NB4 (cell line): ENCODE measurements around the gene PKM.

Experiments
- DNase-seq: peaks from one replicate; pipeline ENCODE4 v3.0.0; 2010; ENCODE audit warnings: low read depth
- H3K4me3 ChIP-seq: one replicate; pipeline ENCODE4 v1.5.1; 2011; ENCODE audit warnings: mild to moderate bottlenecking, low read depth, low read length, moderate library complexity
- CTCF ChIP-seq: IDR thresholded peaks from one replicate; pipeline ENCODE4 v1.5.1; 2012; ENCODE audit warnings: low read depth, low read length
- MAX ChIP-seq: IDR thresholded peaks from 2 replicates; pipeline ENCODE4 v1.6.1; 2011; ENCODE audit warnings: low read depth, low read length
- MYC ChIP-seq: IDR thresholded peaks from 2 replicates; pipeline ENCODE4 v1.6.1; 2011; ENCODE audit warnings: low read depth, low read length
- POLR2A ChIP-seq: IDR thresholded peaks from 2 replicates; pipeline ENCODE4 v1.6.1; 2011; ENCODE audit warnings: mild to moderate bottlenecking; ENCODE audit not compliant: insufficient read length; ENCODE audit errors: extremely low read depth

Gene PKM

DNA sequence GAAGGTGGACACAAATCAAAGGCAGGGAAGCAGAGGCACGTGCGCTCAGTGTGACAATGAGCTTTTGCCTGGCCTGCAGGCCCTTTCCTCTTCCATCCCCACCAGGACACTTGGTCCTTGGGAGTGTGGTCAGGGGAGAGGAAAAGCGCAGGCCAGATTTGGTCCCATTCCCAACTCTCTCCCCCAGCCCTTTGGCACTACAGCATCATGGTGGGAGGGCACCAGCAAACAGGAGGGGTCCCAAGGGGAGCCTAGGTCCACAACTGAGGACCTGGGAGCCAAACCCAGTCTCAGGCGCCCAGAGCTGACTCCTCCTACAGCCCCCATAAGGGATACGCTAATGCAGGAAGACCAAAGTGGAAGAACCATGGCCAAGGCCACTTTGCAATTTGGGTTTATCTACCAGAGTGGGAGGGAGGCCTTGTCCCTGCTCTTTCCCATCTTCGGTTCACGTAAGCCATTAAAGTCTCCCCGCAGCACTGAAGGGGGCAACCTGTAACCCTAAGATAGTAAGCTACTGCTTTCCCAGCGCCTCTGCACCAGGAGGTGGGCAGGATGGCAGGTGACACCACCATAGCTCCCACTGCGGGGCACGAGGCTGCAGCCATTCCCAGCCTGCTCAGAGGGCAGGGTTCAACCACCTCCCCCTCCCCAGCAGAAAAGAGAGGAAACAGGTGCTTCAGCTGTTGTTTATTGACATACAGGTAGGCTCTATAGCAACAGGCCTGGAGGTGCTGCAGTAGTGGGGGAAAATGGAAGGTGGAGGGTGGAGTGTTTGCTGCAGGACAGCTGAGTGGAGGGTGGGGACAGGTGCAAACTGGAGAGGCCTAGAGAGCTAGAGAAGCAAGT is 32.4 kb downstream of the PKM start:
- no peak for DNase-seq
- no peak for TF ChIP-seq MYC
- H3K4me3 ChIP-seq, result no peak overlapping the region

DNA sequence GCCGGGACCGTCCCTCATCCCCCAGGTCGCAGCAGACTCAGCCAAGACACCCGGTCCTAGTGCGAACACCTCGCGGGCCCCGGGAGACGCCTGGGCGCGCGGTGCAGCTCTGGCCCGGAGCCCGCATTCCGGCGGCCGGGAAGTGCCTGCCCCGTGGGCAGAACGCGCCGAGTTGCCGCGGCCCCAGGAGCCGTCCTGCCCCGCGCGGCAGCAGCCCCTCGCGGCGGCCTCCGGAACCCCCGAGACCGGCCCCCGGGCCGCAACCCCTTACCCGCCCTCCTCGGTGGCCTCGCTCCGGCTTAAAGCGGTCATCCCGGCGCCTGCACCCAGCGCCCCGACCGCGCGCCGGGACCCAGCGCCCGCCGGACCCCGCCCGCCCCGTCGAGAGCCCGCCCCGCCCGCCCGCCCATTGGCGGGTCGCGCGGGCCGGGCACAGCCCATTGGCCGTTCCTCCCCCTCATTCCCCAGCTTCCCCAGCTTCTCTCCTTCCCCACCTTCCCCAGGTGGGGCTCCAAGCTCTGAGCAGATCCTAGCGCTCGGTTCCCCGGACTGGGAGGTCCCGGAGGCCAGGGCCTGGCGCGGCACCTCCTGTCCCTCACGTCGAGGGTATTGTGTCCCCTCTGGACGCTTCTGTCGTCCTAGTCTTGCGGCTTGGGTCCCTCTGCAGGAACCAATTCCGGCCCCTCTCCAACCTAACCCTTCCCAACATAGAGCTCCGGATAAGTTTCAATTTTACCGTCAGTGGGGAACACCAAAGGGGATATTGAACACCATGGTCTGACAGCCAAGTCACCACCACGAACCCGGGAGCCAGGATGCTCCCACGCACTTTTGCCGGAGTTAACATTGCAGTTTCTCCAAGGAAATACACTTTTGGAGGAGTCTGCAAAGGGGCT is 33.3 kb downstream of the PKM start, which contains the start of gene GRAMD2A:
Gene GRAMD2A (minus strand): TSS at position 328 of the 896 bp plus-strand sequence.
- no peak for DNase-seq
- TF ChIP-seq CTCF, result no peak
- no peak for TF ChIP-seq MAX
- TF ChIP-seq MYC, result no peak
- no peak for TF ChIP-seq POLR2A
- H3K4me3 ChIP-seq, result no peak within 1 kb of the TSS

DNA sequence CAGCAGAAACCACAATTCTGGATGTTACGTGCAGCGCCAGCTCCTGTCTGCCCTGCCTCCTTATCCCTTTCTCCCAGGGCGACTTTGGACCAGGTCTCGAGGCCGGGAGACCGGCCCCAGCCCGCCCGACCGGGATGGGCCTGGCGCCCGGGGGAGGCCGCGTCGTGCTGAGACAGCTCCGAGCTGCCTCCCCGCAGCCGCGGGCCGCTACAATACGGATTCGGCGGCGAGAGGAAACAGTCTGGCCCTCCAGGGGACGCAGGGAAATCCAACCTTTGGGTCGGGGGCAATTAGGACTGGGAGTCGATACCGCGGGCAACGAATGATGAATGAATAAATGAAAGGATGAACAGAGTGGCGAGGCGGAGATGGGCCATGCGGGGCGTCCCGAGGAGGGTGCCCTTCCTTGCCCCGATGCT is 33.9 kb downstream of the PKM start:
- H3K4me3 ChIP-seq, result no peak overlapping the region
- no peak for TF ChIP-seq CTCF
- TF ChIP-seq MYC, result no peak
- TF ChIP-seq MAX, result no peak
- TF ChIP-seq POLR2A, result no peak
- DNase-seq, result no peak

GRCh38 chr15:72196409-72197040 is 34.5 kb downstream of the PKM start:
- no peak overlapping the region for H3K4me3 ChIP-seq
- DNase-seq, result no peak
- TF ChIP-seq MAX (no peak), CTCF (no peak), MYC (no peak), POLR2A (no peak)

GRCh38 chr15:72195101-72195511 is 35.9 kb downstream of the PKM start:
- no peak overlapping the region for H3K4me3 ChIP-seq
- TF ChIP-seq POLR2A (no peak), MAX (no peak), CTCF (no peak), MYC (no peak)
- peak; percentile 90 for DNase-seq
